ENCODE measurements around the gene SLC25A51.

DNA sequence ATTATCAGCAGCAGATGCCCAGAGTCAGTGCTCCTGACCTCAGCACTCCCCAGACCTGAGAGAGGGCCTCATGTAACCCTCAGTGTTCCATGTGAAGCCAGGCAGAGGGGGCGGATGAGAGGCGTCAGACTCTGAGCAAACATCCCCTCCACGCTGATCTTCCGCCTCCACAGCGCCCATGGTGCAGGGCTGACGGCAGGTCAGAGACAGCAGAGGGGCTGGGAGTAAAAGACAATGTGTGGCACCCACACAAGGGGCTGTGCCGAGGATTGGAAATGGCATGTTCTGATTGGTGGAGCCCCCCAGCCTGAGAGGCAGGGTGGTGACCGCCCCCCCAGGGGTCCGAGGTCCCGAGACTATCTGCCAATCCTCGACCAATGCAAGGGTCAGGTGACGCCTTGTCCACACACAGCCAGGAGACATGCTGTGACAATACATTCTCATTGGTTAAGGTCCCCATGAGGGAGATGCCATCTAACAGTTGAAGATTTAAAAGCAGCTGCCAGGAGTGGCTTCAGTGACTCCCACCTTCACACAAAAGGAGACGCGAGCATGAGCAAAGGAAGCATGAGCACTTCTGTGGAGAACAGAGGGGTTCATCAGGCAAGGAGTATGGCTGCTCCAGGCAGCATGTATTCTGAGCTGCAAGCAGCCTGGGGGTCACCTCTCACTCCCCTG is 19.3 kb upstream of the SLC25A51 start:
- TF ChIP-seq TCF4 (CRISPR knock-in tag; IDR thresholded peaks at IDR 0.05; ENCODE audit: borderline replicate concordance): no peak
- TF ChIP-seq GLIS3 (CRISPR knock-in tag; IDR thresholded peaks at IDR 0.05): no peak
- TF ChIP-seq RARB (CRISPR knock-in tag; IDR thresholded peaks at IDR 0.05): no peak
- TF ChIP-seq PPARA (CRISPR knock-in tag; IDR thresholded peaks at IDR 0.05; ENCODE audit: borderline replicate concordance): no peak
- TF ChIP-seq, protein P1, sequence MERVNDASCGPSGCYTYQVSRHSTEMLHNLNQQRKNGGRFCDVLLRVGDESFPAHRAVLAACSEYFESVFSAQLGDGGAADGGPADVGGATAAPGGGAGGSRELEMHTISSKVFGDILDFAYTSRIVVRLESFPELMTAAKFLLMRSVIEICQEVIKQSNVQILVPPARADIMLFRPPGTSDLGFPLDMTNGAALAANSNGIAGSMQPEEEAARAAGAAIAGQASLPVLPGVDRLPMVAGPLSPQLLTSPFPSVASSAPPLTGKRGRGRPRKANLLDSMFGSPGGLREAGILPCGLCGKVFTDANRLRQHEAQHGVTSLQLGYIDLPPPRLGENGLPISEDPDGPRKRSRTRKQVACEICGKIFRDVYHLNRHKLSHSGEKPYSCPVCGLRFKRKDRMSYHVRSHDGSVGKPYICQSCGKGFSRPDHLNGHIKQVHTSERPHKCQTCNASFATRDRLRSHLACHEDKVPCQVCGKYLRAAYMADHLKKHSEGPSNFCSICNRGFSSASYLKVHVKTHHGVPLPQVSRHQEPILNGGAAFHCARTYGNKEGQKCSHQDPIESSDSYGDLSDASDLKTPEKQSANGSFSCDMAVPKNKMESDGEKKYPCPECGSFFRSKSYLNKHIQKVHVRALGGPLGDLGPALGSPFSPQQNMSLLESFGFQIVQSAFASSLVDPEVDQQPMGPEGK (CRISPR knock-in tag; IDR thresholded peaks at IDR 0.05; ENCODE audit: borderline replicate concordance): no peak
- TF ChIP-seq, protein P2, sequence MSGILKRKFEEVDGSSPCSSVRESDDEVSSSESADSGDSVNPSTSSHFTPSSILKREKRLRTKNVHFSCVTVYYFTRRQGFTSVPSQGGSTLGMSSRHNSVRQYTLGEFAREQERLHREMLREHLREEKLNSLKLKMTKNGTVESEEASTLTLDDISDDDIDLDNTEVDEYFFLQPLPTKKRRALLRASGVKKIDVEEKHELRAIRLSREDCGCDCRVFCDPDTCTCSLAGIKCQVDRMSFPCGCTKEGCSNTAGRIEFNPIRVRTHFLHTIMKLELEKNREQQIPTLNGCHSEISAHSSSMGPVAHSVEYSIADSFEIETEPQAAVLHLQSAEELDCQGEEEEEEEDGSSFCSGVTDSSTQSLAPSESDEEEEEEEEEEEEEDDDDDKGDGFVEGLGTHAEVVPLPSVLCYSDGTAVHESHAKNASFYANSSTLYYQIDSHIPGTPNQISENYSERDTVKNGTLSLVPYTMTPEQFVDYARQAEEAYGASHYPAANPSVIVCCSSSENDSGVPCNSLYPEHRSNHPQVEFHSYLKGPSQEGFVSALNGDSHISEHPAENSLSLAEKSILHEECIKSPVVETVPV (CRISPR knock-in tag; IDR thresholded peaks at IDR 0.05): no peak

Data from SK-N-SH treated with all-trans-retinoic acid at 6 μM for 48 hours (cell line).